Activated T-helper 1 cell treated with anti-CD3 and anti-CD28 coated beads, Interleukin-2, amount 50 U/mL, for 16 hours (primary cell): ENCODE measurements around the gene F2RL3.

Experiments used
- DNase-seq, 2 donors: peaks; one replicate each; pipeline ENCODE4 v3.0.0-alpha.2; 2020; ENCODE audit warnings: low read depth in 1 of 2, low spot score in 1 of 2

Gene F2RL3

DNA sequence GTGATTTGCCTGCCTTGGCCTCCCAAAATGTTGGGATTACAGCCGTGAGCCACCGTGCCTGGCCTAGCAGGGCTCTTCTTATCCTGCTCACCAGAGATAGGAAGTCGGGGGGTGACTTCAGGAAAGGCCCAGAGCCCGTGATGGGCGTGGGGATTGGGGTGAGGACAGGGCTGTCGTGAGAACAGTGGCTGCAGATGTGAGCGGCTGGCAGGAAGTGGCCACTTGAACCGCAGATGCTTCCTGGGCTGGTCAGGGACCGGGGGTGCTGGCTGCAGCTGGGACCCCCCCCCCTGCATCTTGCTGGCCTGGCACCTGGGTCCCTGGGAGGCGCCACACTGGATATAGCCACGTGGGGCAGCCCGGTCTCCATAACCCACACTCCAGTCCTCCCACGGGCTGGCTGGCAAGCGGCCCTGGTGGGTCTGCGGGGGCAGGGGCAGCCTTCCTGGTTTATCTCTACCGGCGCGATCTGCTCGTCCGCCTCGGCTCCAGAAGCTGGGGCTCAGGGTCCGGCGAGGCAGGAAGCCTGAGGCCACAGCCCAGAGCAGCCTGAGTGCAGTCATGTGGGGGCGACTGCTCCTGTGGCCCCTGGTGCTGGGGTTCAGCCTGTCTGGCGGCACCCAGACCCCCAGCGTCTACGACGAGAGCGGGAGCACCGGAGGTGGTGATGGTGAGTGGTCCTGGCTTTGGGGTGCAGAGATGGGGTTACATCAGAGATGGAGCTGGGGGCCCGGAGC is at the start of gene F2RL3:
TSS of gene F2RL3 (plus strand) at position 371 of the 737 bp plus-strand sequence. CDS start at position 562, 191 bp downstream.
- no peak for DNase-seq

DNA sequence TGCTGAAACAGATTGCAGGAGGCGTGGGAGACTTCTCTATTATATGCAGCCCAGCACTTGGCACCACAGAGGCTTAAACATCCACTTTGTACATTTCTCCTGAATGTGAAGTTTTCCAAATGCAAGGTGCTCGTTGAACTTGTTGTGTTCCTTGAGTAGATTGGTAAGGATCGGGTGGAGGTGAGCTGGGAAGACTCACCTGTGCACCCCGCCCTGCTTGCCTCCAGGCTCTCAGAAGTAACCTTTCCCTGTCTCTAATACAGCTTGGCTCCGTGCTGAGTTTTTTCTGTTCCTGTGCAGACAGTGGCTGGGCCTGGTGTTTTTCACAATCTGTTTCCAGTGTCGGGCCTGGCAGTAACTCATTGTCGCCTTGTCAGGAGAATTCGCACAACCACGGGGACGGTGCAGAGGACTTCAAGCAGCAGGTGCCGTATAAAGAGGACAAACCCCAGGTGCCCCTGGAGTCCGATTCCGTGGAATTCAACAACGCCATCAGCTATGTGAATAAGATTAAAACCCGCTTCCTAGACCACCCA is 47.3 kb upstream of the F2RL3 start:
- DNase-seq: no peak

DNA sequence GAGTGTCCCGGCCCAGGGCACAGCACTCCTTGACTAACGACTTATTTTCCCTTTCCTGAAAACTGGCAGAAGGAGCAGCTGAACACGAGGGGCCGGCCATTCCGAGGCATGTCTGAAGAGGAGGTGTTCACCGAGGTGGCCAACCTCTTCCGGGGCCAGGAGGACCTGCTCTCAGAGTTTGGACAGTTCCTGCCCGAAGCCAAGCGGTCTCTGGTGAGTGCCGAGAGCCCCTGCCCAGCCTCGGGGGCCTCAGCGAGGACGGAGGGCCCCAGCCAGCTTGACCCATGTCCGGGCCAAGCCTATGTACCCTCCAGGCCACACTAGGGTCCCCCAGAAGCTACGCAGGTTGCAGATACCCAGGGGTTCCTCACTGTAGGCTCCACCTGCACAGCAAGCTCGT is 41.9 kb upstream of the F2RL3 start:
- DNase-seq: no peak

DNA sequence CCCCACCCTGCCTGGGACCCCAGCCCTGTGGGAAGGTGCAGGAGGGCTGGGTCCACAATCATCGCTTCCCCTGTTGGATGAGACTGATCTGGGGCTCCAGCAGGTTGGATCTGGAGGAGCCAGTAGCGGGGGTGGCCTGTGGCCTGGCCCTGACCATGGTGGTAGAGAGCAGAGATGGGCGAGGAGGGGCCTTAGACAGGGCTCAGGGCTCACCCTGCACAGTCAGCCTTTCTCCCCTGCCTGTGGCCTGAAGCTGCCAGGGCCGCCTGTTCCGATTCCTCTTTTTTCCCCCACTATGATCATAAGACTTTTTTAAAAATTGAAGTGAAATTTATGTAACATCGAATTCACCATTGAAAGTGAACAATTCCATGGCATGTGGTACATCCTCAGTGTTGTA is 41.4 kb upstream of the F2RL3 start:
- no peak for DNase-seq

DNA sequence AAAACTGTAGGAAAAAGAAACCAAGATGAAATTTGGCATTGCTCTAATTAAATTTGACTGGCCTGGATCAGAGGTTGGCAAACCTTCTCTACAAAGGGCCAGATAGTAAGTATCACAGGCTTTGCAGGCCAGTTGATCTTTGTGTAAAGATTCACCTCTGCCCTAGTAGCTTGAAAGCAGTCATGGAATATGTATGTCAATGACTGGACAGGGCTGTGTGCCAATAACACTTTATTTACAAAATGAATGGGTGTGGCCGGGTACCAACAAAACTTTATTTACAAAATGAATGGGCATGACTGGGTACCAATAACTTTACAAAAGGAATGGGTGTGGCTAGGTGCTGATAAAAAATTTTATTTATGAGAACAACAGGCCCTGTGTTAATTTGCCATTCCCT is 39.6 kb upstream of the F2RL3 start:
- DNase-seq: no peak

DNA sequence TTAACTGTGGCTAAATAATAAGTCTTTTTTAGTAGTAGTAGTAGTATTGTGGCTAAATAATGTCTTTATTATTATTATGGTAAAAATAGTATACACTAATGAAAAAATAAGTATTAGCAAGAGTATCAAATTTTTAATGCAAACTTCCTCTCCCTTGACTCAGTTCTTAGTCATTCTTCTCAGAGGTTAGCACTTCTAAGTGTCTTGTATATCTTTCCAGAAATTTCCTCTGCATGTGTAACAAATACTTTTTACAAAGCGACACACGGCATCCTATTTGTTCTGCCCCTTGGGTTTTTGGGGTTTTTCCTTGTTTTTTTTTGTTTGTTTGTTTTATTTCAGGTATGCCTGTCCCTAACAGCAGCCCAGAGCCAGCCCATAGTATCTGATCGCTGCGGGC is 38.7 kb upstream of the F2RL3 start:
- no peak for DNase-seq

DNA sequence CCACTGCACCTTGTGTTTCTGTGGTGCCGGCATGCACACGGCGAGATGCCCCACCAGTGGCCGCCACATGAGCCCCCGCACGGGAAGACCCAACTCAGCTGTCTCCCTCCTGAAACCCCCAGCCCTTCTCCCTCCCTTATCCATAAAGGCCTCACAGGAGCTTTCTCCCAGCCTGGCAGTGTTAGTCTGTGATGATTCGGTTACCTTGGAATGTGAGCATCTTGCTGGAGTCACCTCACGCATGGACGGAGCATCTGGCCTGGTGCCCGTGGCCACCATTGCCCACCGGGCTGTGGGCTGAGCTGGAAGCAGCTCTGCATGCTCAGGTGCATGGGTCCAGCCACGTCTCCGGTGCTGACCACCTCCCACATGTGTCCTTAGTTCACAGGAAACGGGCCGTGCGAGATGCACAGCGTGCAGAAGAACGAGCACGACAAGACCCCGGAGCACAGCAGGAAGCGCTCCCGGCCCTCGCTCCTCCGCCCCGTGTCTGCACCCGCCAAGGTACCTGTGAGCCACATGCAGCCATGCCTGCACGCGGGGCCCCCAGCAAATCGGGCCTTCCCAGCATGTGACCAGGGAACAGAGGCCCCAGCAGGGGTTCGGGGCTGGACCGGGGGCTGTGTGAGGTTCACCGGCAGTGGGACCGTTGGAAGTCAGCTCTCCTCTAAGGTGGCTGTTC is 37.6 kb upstream of the F2RL3 start:
- DNase-seq: no peak

DNA sequence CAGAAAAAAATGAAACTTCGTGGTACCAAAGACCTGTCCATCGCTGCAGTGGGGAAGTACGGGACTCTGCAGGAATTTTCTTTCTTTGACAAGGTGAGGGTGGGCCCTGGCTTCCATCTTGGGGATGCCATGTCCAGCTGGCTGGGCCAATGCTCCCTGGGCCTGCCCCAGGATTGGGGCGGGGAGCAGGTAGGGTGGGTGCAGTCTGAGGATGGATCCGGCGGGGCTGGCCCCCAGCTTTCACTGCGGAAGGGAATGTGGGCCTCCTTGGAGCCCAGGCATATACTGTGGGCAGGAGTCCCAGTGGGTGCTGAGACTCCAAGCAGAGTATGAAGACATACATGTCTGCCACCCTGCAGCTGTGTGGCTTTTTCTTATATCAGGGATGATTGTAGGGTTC is 35.7 kb upstream of the F2RL3 start:
- no peak for DNase-seq

DNA sequence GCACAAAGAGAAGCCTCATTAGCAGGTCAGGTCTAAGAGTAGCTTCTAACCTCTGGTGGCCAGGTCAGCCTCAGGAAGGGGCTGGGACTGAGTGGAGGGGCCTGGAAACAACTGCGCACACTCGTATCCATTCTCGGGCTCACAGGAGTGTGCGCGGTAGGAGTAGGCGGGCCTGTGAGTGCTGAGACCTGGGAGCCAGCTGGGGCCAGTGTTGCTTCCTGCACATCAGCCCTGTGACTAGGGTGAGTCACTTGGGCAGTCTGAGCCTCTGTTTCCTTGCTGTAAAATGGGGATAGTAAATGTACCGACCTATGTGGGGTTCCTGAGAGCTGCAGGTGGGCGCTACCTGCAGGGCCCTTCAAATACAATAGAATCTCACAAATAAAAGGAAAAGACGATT is 32.7 kb upstream of the F2RL3 start:
- DNase-seq: no peak

DNA sequence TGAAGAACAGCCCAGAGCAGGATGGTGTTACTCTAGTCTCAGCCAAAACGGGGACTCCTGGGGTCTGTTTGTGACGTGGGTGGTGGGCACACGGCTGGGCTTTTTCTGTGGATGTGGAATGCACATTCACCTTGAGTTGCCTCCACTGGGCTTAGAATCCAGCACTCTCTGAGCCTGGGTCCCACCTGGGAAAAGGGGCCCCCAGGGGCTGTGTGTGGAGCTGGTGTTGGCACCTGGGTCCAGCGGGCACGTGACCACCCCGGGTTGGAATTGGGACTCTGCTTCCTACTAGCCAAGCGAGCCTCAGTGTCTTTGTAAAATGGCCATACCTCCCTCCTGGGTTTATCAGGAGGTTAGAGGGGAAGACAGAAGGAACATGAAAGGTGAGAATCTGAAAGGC is 29.2 kb upstream of the F2RL3 start:
- DNase-seq: no peak

DNA sequence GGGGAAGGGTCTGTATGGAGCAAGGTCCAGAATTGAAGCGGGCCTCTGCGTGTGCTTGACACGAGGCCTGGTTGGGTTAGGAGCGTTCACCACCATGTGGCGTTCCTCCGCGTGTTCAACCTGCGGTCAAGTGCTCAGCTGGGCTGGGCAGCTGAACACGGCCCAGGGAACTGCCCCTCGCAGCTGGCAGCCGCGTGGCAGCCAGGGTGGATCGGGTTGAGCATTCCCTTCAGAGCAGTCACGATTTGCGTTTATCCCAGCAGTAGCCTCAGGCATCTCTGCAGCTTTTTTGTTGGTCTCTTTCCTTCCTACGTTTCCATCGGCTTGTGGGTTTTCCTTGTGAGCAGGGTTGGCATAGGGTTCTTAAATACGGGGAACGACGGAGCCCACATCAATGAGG is 28.7 kb upstream of the F2RL3 start:
- DNase-seq: no peak

DNA sequence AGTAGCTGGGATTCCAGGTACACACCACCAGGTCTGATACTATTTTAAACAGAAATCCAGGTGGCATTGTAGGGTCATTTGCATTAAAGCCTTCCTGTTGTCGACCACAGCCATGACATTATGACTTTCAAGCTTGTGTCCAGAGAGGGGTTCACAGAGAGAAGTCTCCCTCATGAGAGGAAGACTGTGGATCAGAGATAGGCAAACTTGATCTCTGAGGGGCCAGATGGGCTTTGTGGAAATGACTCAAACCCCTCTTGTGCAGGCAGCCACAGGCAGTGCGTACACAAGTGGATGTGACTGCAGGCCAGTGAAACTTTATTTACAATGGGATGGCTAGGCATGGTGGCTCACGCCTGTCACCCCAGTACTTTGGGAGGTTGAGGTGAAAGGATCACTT is 27.8 kb upstream of the F2RL3 start:
- DNase-seq: no peak

DNA sequence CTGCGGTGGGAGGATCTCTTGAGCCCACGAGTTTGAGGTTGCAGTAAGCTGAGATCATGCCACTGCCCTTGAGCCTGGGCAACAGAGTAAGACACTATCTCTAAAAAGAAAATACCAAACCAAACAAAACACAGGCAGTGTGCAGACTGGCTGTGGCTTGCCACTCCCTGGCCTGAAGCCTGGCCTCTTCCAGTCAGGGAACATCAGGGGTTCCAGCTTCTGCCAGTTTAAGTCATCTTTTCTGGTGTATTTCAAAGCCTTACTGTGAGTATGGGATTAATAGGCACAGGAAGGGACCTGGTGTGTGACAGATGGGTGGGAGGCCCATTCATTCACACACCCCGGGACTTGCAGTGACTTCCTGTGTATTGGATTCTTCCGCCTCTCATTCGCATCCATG is 27.0 kb upstream of the F2RL3 start:
- DNase-seq: no peak

DNA sequence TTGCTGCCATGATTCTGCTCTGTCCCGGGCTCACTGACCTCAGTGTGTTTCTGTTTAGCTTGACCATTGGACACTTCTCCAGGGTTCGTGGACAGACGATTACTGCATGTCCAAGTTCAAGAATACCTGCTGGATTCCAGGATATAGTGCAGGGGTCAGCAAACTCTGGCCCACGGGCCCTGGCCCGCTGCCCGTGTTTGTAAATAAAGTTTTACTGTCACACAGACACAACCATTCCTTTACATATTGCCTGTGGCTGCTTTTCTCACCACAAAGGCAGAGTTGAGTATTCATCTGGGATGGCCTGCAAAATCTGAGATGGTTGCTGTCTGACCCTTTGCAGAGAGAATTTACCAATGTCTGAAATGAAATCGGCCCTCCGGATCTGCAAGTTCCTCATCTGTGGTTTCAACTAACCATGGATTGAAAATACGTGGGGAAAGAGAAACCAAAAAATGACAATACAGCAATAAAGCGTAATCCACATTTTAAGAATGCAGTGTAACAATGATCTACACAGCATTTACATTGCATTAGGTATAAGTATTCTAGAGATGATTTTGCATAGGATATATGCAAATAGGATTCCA is 25.9 kb upstream of the F2RL3 start:
- no peak for DNase-seq

DNA sequence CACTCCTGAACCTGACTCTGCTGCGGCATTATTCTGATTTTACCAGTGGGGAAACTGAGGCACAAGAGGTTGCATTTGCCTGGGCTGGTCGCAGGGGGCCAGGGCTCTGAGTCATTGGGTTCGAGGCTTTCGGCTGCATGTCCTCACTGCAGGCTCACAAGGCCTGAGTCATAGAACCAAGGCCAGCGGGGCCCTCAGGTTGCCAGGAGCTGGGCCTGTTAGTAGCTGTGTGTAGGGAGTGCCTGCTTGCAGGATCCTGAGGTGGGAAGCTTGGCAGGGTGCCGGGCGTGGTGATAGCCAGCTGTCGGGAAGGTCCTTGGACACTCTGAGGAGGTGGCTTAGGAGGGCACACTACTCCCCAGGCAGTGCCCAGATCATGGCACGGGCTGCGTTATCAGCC is 21.6 kb upstream of the F2RL3 start:
- DNase-seq: no peak

DNA sequence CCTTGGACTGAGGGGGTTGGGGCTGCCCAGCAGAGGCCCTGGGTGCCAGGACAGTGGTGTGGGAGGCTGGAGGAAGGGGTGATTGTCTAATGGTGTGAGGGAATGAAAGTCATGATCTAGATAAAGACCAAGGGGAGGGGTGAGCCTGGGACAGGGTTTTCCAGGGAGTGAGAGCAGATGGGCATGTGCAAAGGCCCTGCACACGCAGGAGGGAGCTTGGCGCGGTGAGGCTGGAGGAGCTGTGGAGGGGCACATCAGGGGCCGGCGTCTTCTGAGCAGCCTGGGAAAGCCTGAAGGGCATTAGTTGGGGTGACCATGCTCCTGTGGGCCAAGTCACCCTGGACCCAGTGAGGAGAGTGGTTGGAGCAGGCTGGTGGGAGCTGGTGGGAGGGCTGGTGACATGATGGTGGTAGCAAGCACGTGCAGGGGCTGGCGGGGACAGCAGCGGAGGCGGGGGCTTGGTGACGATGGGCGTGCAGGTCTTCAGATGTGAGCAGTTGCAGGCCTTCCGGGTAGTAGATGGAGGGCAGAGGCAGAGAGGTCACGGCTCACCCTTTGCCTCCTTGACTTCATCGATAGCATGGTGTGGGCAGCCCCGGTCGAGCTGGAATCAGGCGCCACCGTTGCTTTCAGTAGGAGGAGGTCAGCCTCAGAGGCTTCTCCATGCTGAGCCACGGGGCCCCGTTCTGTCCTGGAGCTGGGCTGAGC is 20.2 kb upstream of the F2RL3 start:
- no peak for DNase-seq

DNA sequence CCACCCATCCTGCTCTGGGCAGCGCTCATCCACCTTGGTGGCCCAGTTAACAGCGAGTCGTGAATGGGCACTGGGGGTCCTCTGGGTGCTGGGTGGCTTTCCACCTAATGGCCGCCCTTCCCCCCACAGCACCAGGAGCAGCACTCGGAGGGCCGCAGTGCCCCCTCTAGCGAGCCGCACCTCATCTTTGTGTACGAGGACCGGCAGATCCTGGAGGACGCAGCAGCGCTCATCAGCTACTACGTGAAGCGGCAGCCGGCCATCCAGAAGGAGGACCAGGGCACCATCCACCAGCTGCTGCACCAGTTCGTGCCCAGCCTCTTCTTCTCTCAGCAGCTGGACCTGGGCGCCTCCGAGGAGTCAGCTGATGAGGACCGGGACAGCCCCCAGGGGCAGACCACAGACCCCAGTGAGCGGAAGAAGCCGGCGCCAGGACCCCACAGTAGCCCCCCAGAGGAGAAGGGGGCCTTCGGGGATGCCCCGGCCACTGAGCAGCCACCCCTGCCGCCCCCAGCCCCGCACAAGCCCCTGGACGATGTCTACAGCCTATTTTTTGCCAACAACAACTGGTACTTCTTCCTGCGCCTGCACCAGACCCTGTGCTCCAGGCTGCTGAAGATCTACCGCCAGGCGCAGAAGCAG is 19.3 kb upstream of the F2RL3 start:
- DNase-seq: no peak

DNA sequence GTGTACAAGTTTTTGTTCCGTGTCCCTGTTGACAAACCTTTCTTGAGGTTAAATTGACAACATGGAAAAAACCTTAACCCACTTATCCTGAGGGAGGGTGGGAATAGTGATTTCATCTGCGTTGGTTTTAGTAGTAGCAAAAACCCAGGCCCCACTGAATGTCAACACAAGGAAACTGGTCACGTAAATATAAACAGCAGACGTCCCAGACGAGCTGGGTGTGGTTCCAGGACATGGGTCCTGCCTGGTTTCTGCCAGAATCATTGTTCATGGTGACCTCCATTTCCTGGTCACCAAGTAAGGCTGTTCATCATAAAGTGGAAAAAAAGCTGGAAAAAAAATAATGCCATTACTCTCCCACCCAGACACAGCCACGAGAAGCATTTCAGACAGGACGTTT is 16.9 kb upstream of the F2RL3 start:
- no peak for DNase-seq

DNA sequence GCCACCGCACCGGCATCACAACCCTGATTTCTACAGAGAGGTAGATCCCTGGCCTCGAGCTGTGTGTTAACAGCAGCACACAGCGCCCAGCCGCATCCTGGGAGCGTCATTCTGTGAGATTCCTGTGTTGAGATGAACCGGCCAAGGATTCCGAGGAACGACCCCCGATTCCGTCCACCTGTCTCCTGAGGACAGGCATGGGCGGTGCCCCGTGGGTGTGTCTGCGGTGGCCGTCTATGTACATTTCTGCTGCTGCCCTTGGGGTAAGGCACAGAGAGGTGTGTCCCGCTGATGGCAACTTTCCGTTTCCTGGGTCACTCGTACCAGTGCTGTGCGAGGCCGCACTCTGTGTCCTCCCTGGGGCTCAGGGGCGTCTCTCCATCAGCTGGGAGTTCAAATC is 16.1 kb upstream of the F2RL3 start:
- DNase-seq: no peak

DNA sequence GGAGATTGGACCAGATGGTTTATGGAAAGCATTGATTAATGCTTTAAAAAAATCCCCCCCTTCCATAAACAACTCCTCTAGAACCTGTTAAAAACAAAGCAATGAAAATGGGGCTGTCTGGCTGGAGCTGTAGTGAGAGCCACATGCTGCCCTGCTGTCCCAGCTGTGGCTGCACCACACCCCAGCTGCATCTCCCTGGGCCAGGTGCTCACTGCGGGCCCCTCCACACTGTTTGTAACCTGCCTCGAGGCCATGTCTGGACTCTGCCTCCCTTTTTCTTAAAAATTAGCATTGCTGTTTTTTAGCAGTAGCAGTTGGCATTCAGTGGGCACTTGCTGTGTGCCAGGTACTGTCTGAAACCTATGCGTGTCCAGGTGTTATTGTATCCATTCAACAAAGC is 15.2 kb upstream of the F2RL3 start:
- DNase-seq: no peak

DNA sequence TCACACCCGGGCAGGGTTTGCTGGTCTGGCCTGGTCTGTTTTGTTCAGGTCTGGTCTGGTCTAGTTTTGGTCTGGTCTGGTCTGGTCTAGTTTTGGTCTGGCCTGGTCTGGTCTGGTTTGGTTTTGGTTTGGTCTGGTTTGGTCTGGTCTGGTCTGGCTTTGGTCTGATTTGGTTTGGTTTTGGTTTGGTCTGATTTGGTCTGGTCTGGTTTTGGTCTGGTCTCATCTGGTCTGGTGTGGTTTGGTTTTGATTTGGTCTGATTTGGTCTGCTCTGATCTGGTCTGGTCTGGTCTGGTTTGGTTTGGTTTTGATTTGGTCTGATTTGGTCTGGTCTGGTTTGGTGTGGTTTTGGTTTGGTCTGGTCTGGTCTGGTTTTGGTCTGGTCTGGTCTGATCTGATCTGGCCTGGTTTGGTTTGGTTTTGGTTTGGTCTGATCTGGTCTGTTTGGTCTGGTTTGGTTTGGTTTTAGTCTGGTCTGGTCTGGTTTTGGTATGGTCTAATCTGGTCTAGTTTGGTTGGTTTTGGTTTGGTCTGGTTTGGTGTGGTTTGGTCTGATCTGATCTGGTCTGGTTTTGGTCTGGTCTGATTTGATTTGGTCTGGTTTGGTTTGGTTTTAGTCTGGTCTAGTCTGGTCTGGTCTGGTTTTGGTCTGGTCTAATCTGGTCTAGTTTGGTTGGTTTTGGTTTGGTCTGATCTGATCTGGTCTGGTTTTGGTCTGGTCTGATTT is 14.4 kb upstream of the F2RL3 start:
- no peak for DNase-seq
